PC-9 (cell line): Measurements from ENCODE around the gene TMTC2. TPM values are rescaled to one million over a fixed set of nuclear protein-coding genes. Genes with fewer than 3 reads are reported as not detected.

Source experiments
- BruUV-seq: library from RNA; stranded (reverse); fragments of 400-500 nt; replicated peaks from 2 replicates; lab custom pipeline; 2021; lab: Mats Ljungman, UMichigan
- CTCF ChIA-PET: fragments of 300-600 bp; sonication (Branson Sonifier 250); formaldehyde crosslinking; loops from one replicate; lab custom pipeline; 2022; ENCODE audit warnings: antibody characterized with exemption; lab: Charles Lee
- POLR2A ChIA-PET: fragments of 300-600 bp; sonication (Branson Sonifier 250); formaldehyde crosslinking; loops from one replicate; lab custom pipeline; 2022; ENCODE audit warnings: antibody characterized with exemption; ENCODE audit not compliant: unreplicated experiment; lab: Charles Lee
- DNase-seq, 2 experiments: peaks; one replicate each; pipeline versions ENCODE4 v3.0.0 to v3.0.0-alpha.2; 2015 to 2022; ENCODE audit warnings: mixed read lengths in 1 of 2
- H2AFZ ChIP-seq: fragments of 200-600 bp; sonication (generic); 2 replicates; pipeline ENCODE4 v1.8.1; 2017; ENCODE audit warnings: antibody characterized with exemption
- H3F3A ChIP-seq: fragments of 200-600 bp; sonication (generic); 2 replicates; pipeline ENCODE4 v1.8.1; 2017; ENCODE audit warnings: antibody characterized with exemption, mild to moderate bottlenecking, low read depth; ENCODE audit not compliant: insufficient read depth
- H3K27ac ChIP-seq: fragments of 200-600 bp; sonication (generic); 2 replicates; pipeline ENCODE4 v1.6.1; 2016; ENCODE audit warnings: mixed run types
- H3K27me3 ChIP-seq: fragments of 200-600 bp; sonication (generic); 2 replicates; pipeline ENCODE4 v1.6.1; 2016; ENCODE audit warnings: low read depth, mixed run types; ENCODE audit not compliant: insufficient read depth
- H3K36me3 ChIP-seq: fragments of 200-600 bp; sonication (generic); 2 replicates; pipeline ENCODE4 v1.6.1; 2016; ENCODE audit warnings: low read depth, mixed run types
- H3K4me1 ChIP-seq: fragments of 200-600 bp; sonication (generic); replicated peaks from 2 replicates; pipeline ENCODE4 v1.6.1; 2016; ENCODE audit warnings: mixed run types; ENCODE audit not compliant: insufficient read depth
- H3K4me2 ChIP-seq: fragments of 200-600 bp; sonication (generic); 2 replicates; pipeline ENCODE4 v1.6.1; 2017; ENCODE audit warnings: mixed run types
- H3K4me3 ChIP-seq: fragments of 200-600 bp; sonication (generic); 2 replicates; pipeline ENCODE4 v1.6.1; 2016; ENCODE audit warnings: mixed run types
- H3K79me2 ChIP-seq: fragments of 200-600 bp; sonication (generic); 2 replicates; pipeline ENCODE4 v1.6.1; 2017; ENCODE audit warnings: low read depth, mixed run types
- H3K9me2 ChIP-seq: fragments of 200-600 bp; sonication (generic); 2 replicates; pipeline ENCODE4 v1.8.1; 2017; ENCODE audit warnings: mild to moderate bottlenecking; ENCODE audit not compliant: insufficient read depth
- H3K9me3 ChIP-seq: fragments of 200-600 bp; sonication (generic); 2 replicates; pipeline ENCODE4 v1.8.1; 2016; ENCODE audit warnings: low read depth; ENCODE audit not compliant: insufficient read depth
- H4K20me1 ChIP-seq: fragments of 200-600 bp; sonication (generic); 2 replicates; pipeline ENCODE4 v1.8.1; 2017; ENCODE audit not compliant: insufficient read depth
- CTCF ChIP-seq: fragments of 200-600 bp; sonication (generic); conservative IDR thresholded peaks from 2 replicates; pipeline ENCODE4 v1.6.1; 2017; ENCODE audit warnings: mixed run types, antibody characterized with exemption, mild to moderate bottlenecking, moderate library complexity
- EZH2 ChIP-seq: fragments of 200-600 bp; sonication (generic); IDR thresholded peaks from 2 replicates; pipeline ENCODE4 v1.8.0; 2017; ENCODE audit warnings: antibody characterized with exemption, low read depth
- intact Hi-C: fragments of 100-400 bp; cut with micrococcal nuclease; formaldehyde crosslinking; loops from one replicate; pipeline ENCODE4 v1.10.0; 2022; ENCODE audit not compliant: unreplicated experiment
- total RNA-seq: library from RNA; stranded (reverse); gene quantifications from 2 replicates; pipeline ENCODE4 v1.2.3, GENCODE V29; 2021

TMTC2 gene
- total RNA-seq, 1 experiment from 2014 or later, result 8.6 TPM

DNA sequence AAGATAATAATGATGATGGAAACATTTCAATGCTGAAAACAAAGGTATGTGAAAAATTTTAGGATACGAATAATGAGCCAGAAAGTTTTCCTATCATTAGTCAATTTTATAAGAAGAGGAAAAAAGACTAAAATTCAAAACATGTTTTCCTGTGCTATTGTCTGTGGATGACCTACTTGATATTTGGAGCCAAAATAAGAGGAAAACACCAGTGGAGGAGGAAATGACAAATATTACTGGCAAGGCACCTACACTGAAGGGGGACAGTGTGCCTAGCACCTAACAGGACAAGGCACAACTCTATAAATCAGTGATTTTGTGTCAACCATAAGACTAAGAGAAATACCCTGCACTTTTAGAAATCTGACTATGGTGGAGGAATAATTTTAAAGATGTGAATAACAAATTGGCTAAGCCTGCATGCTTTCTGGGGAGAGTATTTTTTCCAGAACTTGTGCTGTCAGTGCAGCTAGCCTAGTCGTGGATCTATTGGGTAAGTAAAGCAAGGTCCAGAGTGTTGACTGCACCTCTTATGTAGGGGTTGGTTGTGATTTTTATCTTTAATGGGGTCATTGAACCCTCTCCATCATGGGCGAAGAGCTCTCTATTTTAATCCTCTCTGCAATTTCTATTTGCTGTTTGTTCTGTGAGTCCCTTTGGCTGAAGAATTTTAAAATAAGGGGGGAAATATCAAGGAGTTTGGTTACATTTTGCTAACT, 398.0 kb downstream of the TMTC2 start:
- H3K27ac ChIP-seq, result no peak overlapping the region
- no peak overlapping the region for H2AFZ ChIP-seq
- TF ChIP-seq CTCF (no peak), EZH2 (no peak)
- no peaks in the 10 kb centered on the region for H3K9me3 ChIP-seq
- intact Hi-C loops, result no loop called here
- H3K4me3 ChIP-seq, result no peak overlapping the region
- no TSS peak for BruUV-seq
- H3K9me2 ChIP-seq, result no peaks in the 10 kb centered on the region
- H3K79me2 ChIP-seq, result no peaks in the 10 kb centered on the region
- H3K4me2 ChIP-seq, result no peak overlapping the region
- no peaks in the 10 kb centered on the region for H3K27me3 ChIP-seq
- no peaks in the 10 kb centered on the region for H3F3A ChIP-seq
- DNase-seq, result no peak
- H3K36me3 ChIP-seq, result no peaks in the 10 kb centered on the region
- no peaks in the 10 kb centered on the region for H3K4me1 ChIP-seq
- H4K20me1 ChIP-seq, result no peaks in the 10 kb centered on the region
- POLR2A ChIA-PET, result no interaction called here
- CTCF ChIA-PET, result no interaction called here

- no peaks in the 10 kb centered on the region for H4K20me1 ChIP-seq
- POLR2A ChIA-PET, result no interaction called here
- no peak overlapping the region for H2AFZ ChIP-seq
- intact Hi-C loops, result no loop called here
- BruUV-seq, result no TSS peak
- H3K4me2 ChIP-seq, result no peak overlapping the region
- no peaks in the 10 kb centered on the region for H3K36me3 ChIP-seq
- no peaks in the 10 kb centered on the region for H3K27me3 ChIP-seq
- DNase-seq, result no peak
- H3K79me2 ChIP-seq, result no peaks in the 10 kb centered on the region
- no peak overlapping the region for H3K4me3 ChIP-seq
- CTCF ChIA-PET, result no interaction called here
- TF ChIP-seq EZH2 (no peak), CTCF (no peak)
- no peaks in the 10 kb centered on the region for H3K9me3 ChIP-seq
- no peaks in the 10 kb centered on the region for H3F3A ChIP-seq
- H3K9me2 ChIP-seq, result no peaks in the 10 kb centered on the region
- H3K27ac ChIP-seq, result no peak overlapping the region
- no peaks in the 10 kb centered on the region for H3K4me1 ChIP-seq
These were observed 399.3 kb downstream of the TMTC2 start for GRCh38 chr12:83086023-83086422.

DNA sequence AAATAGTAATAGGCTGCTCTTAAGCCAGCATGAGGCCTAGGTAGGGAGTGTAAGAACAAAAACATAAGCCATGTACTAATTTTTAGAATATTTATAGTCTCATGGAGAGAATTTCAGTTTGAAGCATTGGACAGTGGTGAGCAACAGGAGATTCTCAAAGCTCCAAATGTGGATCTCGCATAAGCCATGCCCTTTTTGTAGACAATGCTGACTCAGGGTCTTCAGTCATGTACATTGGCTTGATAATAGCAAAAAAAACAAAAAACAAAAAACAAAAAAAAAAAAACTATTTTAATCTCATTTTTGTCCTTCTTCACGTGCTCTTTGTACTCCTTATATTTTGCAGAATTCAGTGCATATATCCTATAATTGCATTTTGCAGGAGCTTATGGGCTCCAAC, 402.9 kb downstream of the TMTC2 start:
- H2AFZ ChIP-seq, result no peak overlapping the region
- intact Hi-C loops, result no loop called here

More for the DNA sequence above, 402.9 kb downstream of the TMTC2 start:
- no peak overlapping the region for H3K27ac ChIP-seq
- no peak overlapping the region for H3K4me3 ChIP-seq
- no peaks in the 10 kb centered on the region for H3K79me2 ChIP-seq
- H4K20me1 ChIP-seq, result no peaks in the 10 kb centered on the region
- no peaks in the 10 kb centered on the region for H3K9me2 ChIP-seq
- no TSS peak for BruUV-seq
- ChIA-PET POLR2A (no interaction called here), CTCF (no interaction called here)
- no peaks in the 10 kb centered on the region for H3F3A ChIP-seq
- no peaks in the 10 kb centered on the region for H3K36me3 ChIP-seq
- TF ChIP-seq EZH2 (no peak), CTCF (no peak)
- H3K9me3 ChIP-seq, result no peaks in the 10 kb centered on the region
- DNase-seq, result no peak
- no peaks in the 10 kb centered on the region for H3K4me1 ChIP-seq
- no peaks in the 10 kb centered on the region for H3K27me3 ChIP-seq
- no peak overlapping the region for H3K4me2 ChIP-seq
